ENCODE measurements around the gene MSH5.

The MSH5 gene

DNA sequence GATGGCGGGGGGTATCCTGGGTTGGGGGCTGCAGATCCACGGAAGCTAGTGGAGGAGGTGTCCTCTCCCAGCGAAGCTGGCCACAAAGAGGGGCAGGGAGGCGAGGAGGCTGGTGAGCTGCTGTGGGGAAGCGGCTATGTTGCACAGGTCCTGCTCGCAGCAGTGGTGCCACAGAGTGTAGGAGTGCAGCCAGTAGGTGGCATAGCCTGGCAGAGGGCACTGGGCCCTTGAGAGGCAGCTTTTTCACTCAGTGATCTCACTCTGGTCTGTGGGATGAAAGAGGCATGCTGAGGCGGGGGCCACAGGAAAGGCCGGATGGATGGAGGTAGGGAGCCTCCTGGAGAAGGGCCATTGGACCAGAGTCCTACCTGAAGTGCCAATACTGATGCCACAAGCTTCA is 27.5 kb upstream of the MSH5 start:
- no peak for DNase-seq (ENCODE audit: low read depth, low spot score)

DNA sequence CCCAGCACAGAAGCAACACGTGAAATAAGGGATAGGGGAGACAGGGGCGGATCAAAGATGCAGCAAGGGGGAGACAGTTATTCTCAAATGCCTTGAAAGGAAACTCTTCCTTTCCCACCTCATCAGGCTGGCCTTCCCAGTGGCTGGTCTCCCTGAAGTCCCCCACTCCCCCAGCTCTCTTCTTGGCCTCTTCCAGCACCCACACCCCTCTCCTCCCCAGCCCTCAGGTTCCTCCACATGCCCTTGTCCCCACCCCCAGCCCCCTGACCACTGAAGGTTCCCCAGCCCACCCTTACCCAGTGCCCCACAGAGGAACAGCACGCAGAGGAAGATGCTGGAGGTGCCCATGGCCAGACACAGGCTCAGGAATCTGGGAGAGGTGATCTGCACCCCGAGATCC is 26.3 kb upstream of the MSH5 start:
- no peak for DNase-seq (ENCODE audit: low read depth, low spot score)

DNA sequence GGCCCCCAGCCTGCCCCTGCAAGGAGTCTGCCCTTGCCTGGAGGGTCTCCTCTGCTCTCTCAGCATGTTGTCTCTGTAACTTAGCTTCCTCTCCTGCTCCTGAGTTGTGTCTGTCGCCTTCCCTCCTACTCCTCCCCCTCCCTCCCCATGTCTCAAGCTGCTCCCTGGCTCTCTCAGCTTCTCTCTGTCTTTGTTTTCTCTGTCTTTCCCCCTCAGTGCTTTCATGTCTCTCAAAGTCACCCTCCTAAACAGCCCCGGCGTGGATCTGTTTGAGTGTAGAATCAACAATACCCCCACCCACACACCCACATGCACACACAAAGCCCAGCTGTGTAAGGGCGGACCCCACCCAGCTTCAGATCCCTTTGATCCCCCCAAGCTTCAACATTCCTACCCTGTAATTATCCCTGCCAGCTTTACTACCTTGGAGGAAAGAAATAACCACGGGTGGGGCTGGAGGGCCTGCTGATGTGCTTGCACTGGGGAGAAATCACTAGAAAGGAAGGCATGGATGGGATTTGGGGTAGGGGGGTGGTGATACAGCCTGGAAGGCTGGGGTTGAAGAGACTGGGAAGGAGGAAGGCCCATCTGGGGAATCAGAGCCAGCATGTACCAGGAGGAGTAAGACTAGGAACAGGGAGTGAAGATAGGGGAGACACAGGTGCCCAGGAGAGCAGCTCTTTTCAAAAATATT is 25.7 kb upstream of the MSH5 start:
- DNase-seq (ENCODE audit: low read depth, low spot score), result no peak

DNA sequence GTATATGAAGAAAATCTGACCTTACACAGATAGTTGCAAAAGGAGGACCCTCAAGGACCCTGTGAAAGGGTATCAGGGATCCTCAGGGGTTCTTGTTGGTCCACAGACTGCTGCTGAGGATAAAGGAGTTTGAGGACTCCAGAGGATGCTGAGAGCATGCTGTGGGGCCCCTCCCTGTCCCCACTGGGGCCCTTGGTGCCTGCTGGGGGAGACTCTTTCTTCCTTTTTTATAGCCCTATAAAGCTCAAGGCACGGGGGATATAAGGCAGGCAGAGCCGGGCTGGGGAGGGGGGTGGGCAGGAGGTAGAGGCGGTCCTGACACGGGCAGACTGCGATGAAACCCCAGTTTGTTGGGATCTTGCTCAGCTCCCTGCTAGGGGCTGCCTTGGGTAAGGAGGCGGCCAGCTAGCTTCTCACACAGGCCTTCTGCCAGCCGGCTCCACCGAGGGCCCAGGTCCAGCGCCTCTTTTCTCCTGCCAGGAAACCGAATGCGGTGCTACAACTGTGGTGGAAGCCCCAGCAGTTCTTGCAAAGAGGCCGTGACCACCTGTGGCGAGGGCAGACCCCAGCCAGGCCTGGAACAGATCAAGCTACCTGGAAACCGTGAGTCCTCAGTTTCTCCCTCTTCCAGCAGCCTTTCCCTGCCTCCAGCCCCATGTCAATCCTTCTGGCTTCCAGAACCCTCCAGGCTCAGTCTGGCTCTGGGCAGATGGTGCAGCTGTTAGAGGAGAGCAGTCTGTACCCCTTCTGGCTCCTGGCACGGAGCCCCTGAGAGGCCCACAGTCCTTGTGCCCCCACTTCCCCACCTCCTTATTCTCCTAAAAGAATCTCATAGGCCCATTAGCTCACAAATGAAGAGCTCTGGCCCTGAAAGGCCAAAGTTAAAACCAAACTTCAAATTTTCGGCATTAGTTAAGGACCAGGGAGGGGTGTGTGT is 24.5 kb upstream of the MSH5 start, which contains the start of gene LY6G6D:
Gene LY6G6D, plus strand, starts transcription at position 327 of the 937 bp plus-strand sequence. Its CDS starts 8 bp downstream, at position 335.
- DNase-seq (ENCODE audit: low read depth, low spot score), result no peak

DNA sequence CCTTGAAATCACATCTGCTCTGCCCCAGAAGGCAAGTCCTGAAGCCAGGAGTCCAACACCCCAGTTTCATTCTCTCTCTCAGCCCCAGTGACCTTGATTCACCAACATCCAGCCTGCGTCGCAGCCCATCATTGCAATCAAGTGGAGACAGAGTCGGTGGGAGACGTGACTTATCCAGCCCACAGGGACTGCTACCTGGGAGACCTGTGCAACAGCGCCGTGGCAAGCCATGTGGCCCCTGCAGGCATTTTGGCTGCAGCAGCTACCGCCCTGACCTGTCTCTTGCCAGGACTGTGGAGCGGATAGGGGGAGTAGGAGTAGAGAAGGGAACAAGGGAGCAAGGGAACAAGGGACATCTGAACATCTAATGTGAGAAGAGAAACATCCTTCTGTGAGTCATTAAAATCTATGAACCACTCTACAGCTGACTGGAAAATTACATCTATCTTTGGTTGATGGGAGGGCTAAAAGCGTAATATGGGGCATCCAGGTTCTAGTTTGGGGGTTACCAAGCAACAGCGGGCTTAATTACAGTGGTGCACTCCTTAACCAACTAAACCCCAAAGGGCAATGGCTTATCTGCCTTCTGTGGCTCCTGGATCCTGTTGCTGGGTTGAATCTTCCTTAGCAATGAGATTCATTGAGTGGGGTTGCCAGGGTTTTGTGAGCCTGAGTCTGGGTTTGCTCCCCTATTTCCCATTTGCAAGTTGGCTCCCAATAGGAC is 22.1 kb upstream of the MSH5 start:
- no peak for DNase-seq (ENCODE audit: low read depth, low spot score)

DNA sequence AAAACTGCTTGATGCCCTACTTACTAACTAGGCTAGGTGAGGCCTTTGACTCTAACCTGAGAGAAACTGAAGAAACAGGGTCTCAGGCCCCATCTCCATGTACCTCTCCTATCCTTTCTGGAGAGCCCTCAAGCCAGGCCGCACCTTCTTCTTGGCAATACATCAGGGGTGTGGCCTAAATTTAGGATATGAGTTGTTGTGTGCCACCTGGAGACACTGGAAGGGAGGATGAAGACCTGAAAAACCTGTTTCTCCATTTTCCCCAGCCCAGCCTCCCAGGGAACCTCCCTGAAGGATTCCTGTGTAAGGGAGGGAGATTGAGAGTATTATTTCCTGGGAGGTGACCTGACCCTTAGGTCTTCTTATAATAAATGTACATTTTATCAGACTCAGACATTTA is 21.5 kb upstream of the MSH5 start:
- DNase-seq (ENCODE audit: low read depth, low spot score), result no peak

DNA sequence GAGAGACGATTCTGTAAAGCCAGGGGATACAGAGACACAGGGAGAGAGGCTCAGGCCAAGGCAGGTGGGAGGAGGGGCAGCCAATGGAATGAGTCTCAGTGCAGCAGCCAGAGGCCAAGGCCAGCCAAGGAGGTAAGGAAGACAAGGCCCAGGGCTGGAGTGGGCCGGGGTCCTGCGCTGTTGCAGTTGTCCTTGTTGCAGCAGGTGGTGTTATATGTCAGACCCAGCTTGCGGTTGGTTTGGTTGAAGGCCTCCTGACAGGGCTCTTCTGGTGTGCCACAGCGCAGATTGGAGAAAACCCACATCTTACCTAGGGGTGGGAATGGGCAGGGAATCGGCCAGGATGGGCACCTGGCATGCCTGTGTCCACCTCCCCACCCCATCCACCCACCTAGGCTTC is 20.8 kb upstream of the MSH5 start:
- DNase-seq (ENCODE audit: low read depth, low spot score), result no peak

DNA sequence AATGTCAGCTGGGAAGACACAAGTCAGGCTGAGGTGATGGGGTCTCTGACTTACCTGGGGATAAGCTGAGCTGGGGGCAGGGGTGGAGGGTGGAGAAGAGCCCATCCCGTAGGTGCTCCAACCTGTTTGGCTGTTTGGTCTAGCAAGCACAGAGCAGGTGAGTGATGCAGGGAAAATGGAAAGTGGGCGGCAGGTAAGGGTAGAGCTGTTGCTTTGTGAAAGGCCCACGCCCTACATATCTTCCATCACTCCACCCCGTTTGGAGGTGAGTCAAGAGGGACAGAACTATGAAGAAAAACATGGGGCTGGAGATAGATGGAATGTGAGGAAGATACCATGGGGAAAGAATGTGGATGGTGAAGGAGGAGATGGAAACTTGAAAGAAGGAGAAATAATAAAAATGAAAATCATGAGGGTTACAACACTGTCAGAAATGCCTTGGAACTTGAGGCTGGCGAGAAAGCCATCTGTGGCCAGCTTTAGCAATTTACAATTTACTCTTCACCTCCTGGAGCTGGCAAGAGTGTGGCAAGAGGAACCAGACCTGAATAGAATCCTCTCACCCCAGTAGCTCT is 19.5 kb upstream of the MSH5 start:
- no peak for DNase-seq (ENCODE audit: low read depth, low spot score)

DNA sequence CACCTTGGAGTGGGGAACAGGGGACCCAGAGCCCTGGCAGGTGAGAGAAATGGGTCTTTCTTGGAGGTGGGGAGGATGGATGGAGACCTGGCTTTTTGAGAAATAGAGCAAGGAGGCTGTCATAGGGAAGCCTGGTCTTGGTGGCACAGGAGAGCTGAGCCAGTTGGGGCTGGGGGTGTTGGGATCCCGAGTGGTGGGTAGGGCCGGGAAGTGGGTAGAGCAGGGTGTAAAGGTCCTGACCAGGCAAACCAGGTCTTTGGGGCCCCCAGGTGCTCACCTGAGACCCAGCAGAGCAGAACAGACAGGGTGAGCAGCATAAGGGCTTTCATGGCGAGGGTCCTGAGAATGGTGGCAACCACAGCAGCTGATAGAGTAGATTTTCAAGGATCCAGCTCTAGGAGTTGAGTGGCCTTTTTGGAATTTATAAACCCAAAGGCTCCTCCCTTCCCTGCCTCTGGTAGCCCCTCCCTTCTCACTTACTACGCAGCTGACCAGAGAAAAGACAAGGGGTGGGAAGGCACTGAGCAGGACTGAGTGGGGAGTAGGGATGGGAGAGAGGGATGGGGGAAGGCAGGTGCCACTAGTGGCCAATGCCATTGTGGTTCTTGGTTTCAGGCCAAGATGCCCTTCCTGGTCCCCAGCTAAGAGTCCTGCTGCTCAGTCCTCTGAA is 18.3 kb upstream of the MSH5 start, which contains the start of gene LY6G6C:
Gene LY6G6C, minus strand, starts transcription at position 396 of the 670 bp plus-strand sequence. Its CDS starts 67 bp downstream, at position 329.
- no peak for DNase-seq (ENCODE audit: low read depth, low spot score)

DNA sequence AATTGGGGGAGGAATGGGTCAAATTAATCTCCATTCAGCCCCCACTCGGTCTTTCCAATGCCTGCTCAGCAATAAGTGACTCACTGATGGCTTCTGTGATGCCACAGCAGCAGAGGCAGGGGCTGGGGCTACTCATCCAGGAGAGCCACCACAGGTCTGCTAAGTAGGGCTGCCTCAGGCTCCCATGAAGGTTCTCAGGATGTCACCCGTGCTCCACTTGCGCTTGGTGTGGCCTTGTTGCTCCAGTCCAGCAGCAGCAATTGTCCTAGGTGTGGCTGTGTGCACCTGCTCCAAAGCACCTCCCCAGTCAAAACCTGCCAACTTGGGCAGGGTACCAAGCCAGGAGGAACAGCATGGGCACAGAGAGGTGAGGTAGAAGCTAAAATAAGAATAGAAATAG is 17.6 kb upstream of the MSH5 start:
- DNase-seq (ENCODE audit: low read depth, low spot score), result no peak

DNA sequence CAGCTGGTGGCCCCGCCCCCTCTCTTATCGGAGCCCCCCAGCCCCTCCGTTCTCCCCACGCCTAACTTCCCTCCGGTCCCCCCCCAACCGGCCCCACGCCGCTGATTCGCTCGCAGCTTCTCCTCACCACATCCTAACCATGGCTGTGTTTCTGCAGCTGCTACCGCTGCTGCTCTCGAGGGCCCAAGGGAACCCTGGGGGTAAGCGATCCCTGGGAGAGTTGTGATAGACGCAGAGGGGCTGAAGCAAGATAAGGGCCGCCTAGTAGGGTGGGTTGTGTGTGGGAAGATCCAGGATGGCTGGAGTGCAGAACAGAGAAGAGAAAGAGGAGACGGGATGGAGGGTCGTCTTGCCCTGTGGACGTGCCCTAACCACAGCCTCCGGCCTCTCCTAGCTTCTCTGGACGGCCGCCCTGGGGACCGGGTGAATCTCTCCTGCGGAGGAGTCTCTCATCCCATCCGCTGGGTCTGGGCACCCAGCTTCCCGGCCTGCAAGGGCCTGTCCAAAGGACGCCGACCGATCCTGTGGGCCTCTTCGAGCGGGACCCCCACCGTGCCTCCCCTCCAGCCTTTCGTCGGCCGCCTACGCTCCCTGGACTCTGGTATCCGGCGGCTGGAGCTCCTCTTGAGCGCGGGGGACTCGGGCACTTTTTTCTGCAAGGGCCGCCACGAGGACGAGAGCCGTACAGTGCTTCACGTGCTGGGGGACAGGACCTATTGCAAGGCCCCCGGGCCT is 16.4 kb upstream of the MSH5 start, which contains the start of gene MPIG6B:
Gene MPIG6B, plus strand, starts transcription at position 129 of the 735 bp plus-strand sequence. Its CDS starts 11 bp downstream, at position 140.
- no peak for DNase-seq (ENCODE audit: low read depth, low spot score)

DNA sequence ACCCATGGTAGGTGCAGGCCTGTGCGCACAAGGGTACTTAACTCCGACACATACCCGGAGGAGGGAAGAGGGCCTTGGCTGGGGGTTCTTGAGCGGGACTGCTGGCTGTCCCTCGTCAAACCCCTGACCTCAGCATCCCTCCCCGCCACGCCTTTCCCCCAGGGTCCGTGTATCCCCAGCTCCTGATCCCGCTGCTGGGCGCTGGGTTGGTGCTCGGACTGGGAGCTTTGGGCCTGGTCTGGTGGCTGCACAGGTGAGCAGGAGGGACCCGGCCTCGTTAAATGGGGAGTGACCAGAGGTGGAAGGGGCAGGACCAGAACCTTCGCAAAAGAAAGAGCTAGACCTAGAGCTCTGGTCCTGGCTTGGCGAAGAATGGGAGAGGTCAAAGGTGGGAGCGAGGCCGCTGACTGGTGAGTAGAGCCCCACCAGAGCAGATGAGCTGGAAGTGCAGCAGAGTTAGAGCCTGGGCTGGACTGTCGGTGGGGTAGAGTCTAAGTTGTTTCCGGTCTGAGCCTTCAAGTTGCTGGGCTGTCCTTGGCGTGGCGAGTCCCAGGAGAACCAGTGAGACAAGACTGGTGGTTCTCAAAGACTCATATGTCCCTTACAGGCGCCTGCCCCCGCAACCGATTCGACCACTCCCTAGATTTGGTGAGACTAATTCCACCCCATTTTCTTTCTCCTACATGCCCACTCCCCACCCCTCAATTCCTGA is 15.7 kb upstream of the MSH5 start:
- no peak for DNase-seq (ENCODE audit: low read depth, low spot score)

DNA sequence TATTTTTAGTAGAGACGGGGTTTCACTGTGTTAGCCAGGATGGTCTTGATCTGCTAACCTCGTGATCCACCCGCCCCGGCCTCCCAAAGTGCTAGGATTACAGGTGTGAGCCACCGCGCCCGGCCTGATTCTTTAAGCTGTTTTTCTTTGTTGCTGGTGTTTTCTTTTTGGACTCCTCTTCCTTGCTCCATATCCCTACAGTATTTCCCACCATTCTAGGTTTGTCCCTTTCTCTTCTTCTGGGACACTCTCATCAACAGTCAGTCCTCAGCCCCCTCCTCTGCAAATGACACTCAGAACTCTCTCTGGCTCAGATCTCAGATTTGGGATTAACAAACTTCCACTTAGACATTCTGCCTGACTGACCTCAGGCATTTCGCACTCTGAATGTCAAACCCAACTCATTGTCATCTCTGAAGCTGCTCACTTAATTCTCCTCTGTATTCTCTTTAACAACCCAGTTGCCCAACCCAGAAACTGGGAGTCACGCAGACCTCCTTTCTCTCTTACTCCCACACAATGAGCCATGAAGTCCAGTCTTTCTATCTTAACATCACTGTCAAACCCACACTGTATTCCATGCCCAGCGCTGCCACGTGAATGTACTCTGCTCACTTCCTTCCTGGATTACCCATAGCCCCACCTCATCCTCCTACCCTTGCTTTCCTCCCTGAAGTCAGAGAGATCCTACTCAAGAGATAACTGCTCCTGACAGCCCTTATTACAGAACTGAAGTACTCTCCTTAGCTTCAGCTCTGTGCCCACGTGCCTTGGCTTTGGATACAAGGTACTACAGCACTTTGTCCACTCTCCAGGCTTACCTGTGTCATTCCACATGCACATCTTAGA is 14.1 kb upstream of the MSH5 start:
- no peak for DNase-seq (ENCODE audit: low read depth, low spot score)

DNA sequence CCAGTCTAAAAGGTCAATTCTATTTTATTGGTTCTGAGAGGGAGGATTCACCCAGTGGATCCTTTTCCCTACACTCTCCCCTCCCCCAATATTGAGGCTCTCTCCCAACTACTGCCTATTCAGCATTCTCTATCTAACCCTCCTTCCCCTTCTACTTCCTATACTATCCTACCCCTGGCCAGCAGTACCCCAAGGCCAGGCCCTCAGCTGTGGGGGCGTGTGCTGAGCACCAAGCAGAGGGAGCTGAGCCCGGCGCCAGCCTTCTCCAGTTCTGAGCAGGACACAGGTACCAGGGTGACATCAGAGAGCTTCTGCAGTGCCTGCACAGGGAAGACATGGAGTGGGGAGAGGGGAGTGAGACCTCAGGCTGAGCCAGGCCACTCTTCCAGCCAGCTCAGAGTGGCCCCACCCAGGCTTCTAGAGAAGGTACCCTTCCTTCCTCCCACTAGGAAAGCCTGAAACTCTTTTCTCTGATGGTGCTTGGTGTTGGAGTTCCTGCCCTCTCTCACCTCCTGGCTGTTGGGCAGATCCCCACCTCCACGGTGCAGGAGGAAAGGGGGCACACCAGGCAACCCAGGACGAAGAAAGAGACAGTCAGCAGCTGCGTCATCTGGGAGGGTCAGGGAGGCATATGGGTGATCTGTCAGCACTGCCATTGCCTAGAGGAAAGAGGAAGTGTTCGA is 12.6 kb upstream of the MSH5 start:
- no peak for DNase-seq (ENCODE audit: low read depth, low spot score)

DNA sequence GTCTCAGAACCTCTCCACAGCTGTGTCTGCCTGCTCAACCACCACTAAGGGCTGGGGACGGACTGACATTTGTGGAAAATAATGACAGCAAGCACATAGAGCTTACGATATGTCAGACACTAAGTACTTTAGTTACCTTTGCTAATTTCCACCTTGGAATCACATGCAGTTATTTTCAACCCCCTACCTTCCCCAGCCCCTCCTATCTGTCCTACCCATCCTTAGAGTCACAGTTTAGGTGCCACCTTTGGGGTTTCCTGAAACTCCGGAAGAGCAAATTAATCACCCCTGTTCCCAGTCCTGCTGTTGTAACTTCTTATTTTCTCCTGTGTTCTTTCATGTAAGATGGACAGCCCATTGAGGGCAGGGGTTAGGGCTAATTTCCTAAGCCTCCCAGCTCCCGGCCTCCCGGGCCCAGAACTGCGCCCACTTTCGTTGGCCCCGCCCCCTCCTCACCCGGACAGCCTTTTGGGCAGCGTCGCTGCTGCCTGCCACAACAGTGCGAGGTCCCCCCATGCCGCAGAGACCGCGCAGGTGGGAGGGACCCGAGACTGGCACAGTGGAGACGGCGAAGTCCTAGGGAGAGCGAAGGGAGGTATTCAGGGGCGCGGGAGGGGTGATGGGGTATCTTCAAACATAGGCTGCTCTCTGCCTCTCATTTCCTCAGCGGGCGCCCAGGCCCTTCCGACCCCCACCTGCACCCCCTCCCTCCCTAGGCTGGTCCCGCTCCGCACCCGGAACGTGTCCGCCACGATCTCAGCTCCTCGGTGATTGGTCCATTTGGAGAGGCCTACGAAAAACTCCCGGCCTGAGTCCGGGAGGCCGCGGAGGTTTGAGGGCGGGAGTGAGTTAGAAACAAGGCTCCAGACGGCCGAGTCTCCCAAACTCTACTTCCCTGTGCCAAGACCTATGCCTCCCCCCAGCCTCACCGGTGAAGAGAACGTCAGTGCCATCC is 11.8 kb upstream of the MSH5 start:
- no peak for DNase-seq (ENCODE audit: low read depth, low spot score)

DNA sequence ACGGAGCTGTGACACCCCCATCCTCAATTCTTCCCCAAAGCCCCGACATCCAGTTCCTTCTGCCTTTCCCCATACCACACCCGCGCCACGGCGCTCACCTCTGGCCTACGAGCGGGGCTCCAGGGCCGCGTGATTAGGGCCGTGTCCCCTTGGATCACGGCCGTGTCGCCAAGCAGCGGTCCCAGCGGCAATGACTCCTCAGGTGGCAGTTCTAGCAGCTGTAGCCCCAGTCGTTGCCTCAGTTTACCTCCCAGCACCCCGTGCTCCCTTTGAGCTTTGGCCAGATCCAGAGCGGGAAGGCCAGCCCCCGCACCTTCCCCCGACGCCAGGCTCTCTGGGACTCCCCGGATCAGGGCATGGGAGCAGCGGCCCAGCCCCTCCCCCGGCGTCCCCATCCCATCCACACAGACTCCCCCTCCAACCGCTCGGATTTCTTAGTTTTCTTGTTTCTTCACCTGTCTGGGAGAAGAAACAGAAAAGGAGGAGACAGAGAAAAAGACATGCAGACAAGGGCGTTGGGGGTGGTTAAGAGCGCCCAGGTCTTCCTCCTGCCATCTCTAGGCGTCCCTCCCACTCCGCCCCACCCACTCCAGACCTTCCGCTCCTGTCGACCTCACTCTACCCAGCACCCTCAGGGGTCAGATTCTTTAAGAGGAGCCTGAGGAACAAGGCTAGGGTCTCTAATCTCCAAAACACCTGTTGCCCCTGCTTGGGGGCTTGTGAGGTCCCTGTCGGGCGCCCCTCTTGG is 10.9 kb upstream of the MSH5 start, which contains the start of gene DDAH2:
Gene DDAH2, minus strand, starts transcription at position 533 of the 748 bp plus-strand sequence. Its CDS starts 138 bp downstream, at position 395.
- no peak for DNase-seq (ENCODE audit: low read depth, low spot score)

Data from activated CD4-positive, CD25-positive, alpha-beta regulatory T cell treated with anti-CD3 and anti-CD28 coated beads, Interleukin-2, amount 50 U/mL, for 16 hours (primary cell).